Measurements from ENCODE around the gene ASCC1.

DNA sequence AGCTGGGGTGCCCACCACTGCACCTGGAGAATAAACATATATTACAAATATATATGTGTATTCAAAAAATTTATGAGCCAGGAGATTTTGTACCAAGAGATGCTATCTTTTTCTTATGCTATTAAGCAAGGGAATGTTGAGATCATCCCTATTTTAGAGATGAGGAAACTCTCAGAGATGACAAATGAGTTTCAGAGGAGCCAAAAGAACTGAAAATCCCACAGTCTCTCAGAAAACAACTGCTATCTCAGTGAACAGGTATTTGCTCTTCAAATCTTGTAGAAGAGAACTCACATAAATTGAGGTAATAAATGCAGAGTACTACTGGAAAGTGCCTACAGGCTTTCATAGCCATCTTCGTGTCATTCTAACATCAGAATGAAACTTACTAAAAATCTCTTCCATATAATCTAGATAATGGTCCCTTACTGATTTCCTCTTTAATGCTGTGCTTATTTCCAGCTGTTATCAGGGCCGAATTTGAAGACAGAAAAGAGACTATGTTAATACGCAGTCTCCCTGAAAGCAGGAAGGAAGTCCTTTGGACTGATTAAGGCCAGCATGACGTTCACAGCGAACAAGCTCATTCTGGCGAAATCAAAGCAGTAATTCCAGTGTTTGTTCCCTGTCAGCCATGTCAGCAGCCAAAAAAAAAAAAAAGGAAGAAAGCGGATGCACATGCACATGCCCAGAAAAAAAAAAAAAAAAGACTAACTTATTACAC is 29.7 kb downstream of the ASCC1 start:
- TF ChIP-seq ZNF274 (IDR thresholded peaks at IDR 0.05; ENCODE audit: low read depth, low read length): no peak
- TF ChIP-seq YY1 (IDR thresholded peaks at IDR 0.05; ENCODE audit: insufficient read depth, insufficient read length): no peak

Measured in NT2/D1 (cell line).